ENCODE data around the gene PHLDA1. TPM values are rescaled to one million over a fixed set of nuclear protein-coding genes. Genes with fewer than 3 reads are reported as not detected.

PHLDA1 gene
- total RNA-seq, 1 experiment from 2014 or later = 11.3 TPM

DNA sequence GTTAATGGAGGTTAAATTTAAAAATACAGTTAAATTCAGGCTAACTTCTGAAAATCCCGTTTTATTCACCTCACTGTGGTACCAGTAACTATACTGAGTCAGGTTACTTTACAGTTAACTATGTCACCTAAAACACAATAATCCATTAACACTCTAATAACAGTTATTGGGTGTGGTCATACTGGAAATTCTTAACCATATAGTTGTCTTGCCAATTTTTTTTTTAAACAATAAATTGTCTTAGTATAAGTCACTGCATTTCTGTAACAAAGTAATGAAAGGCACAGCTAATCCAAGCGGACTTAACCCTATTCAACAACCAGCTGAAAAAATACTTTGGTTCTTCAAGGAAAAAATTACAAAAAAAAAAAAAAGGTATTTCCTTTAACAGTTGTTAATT lies 16.2 kb upstream of the PHLDA1 start:
- H3K4me1 ChIP-seq (ENCODE audit: low read length) = no peaks in the 10 kb centered on the region
- H3K27ac ChIP-seq (ENCODE audit: low read length) = no peak overlapping the region
- no peaks in the 10 kb centered on the region for H3K27me3 ChIP-seq (ENCODE audit: low read length)
- H3K9ac ChIP-seq (ENCODE audit: low read length) = no peak overlapping the region
- no peak for DNase-seq
- H3K79me2 ChIP-seq (ENCODE audit: low read length) = peaks cover 12% of the 10 kb centered on the region
- H3K4me2 ChIP-seq (ENCODE audit: low read depth, low read length, poor library complexity, severe bottlenecking) = no peak overlapping the region
- no peaks in the 10 kb centered on the region for H3K9me2 ChIP-seq (replicated peaks; ENCODE audit: insufficient read depth, low read length)
- peaks cover 73% of the 10 kb centered on the region for H3K36me3 ChIP-seq (ENCODE audit: insufficient read depth, low read length)
- H3K4me3 ChIP-seq (ENCODE audit: low read length) = no peak overlapping the region
- no peaks in the 10 kb centered on the region for H3K9me3 ChIP-seq (ENCODE audit: low read length)
- no peaks in the 10 kb centered on the region for H4K20me1 ChIP-seq (ENCODE audit: insufficient read depth, low read depth, low read length)
- H2AFZ ChIP-seq (ENCODE audit: low read length) = no peak overlapping the region

DNA sequence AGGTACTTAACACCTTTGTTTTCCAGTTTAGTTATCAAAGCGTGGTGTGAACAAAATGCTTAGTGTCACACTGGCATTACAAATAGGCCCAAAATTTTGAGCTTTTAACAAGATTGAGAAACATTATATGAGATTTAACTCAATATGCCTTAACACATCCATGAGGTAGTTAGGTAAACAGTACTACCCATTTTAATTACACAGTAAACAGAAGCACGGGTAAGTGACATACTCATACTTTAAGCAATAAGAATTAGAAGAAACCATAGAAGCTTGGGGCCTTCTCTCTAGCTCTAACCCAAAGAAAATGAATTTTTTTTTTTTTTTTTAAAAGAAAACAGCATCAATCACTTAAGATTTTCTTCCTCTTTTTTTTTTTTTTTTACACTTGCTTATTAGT lies 15.5 kb upstream of the PHLDA1 start:
- Histone ChIP-seq H3K4me2 (ENCODE audit: low read depth, low read length, poor library complexity, severe bottlenecking) (no peak overlapping the region), H3K9ac (ENCODE audit: low read length) (no peak overlapping the region), H3K9me3 (ENCODE audit: low read length) (no peaks in the 10 kb centered on the region), H3K27ac (ENCODE audit: low read length) (no peak overlapping the region), H3K9me2 (replicated peaks; ENCODE audit: insufficient read depth, low read length) (no peaks in the 10 kb centered on the region), H3K79me2 (ENCODE audit: low read length) (peaks cover 9% of the 10 kb centered on the region), H2AFZ (ENCODE audit: low read length) (no peak overlapping the region), H3K27me3 (ENCODE audit: low read length) (no peaks in the 10 kb centered on the region), H4K20me1 (ENCODE audit: insufficient read depth, low read depth, low read length) (no peaks in the 10 kb centered on the region), H3K36me3 (ENCODE audit: insufficient read depth, low read length) (peaks cover 69% of the 10 kb centered on the region), H3K4me3 (ENCODE audit: low read length) (no peak overlapping the region), H3K4me1 (ENCODE audit: low read length) (no peaks in the 10 kb centered on the region)
- no peak for DNase-seq

DNA sequence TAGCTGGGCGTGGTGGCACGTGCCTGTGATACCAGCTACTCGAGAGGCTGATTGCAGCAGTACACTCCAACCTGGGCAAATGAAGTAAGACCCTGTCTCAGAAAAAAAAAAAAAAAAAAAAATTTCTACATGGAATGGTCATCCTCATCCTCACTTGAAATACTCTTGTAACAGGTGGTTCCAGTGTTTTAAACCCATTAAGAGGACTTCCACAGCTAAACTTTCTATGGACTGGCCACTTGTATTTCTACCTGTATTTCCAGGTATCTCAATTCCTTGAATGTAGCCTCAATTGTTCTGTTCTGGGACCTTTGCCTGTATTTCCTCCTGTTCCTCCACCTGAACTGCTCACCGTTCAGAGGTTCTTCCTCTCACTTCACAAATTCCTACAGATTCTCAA lies 11.8 kb upstream of the PHLDA1 start:
- H3K9me3 ChIP-seq (ENCODE audit: low read length) = no peaks in the 10 kb centered on the region
- no peaks in the 10 kb centered on the region for H3K9me2 ChIP-seq (replicated peaks; ENCODE audit: insufficient read depth, low read length)
- no peaks in the 10 kb centered on the region for H4K20me1 ChIP-seq (ENCODE audit: insufficient read depth, low read depth, low read length)
- no peaks in the 10 kb centered on the region for H3K79me2 ChIP-seq (ENCODE audit: low read length)
- H3K9ac ChIP-seq (ENCODE audit: low read length) = no peak overlapping the region
- H3K4me3 ChIP-seq (ENCODE audit: low read length) = no peak overlapping the region
- no peak overlapping the region for H2AFZ ChIP-seq (ENCODE audit: low read length)
- no peak for DNase-seq
- no peak overlapping the region for H3K4me2 ChIP-seq (ENCODE audit: low read depth, low read length, poor library complexity, severe bottlenecking)
- H3K4me1 ChIP-seq (ENCODE audit: low read length) = peaks cover 4% of the 10 kb centered on the region
- H3K27ac ChIP-seq (ENCODE audit: low read length) = no peak overlapping the region
- H3K36me3 ChIP-seq (ENCODE audit: insufficient read depth, low read length) = peaks cover 42% of the 10 kb centered on the region
- H3K27me3 ChIP-seq (ENCODE audit: low read length) = no peaks in the 10 kb centered on the region

DNA sequence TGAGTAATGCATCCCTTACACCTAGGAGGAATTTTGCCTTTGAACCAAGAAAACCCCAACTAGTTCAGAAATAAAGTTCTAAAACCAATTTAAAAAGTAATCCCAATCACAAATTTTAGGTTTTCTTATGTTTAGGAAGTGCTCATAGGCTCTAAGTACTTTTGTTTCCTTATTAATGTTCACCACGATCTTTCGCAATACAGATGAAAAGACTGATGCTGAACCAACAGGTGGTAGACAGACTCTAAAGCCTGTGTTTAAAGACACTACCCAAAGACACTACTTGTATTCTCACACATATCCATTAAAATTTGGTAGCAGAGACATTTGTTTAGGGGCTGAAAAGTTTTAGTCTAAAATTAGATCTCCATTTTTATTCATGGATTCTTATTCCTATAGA lies 10.6 kb upstream of the PHLDA1 start:
- Histone ChIP-seq H3K9me2 (replicated peaks; ENCODE audit: insufficient read depth, low read length) (no peaks in the 10 kb centered on the region), H3K27ac (ENCODE audit: low read length) (no peak overlapping the region), H3K9me3 (ENCODE audit: low read length) (no peaks in the 10 kb centered on the region), H2AFZ (ENCODE audit: low read length) (no peak overlapping the region), H3K79me2 (ENCODE audit: low read length) (no peaks in the 10 kb centered on the region), H3K4me3 (ENCODE audit: low read length) (no peak overlapping the region), H3K4me1 (ENCODE audit: low read length) (peaks cover 16% of the 10 kb centered on the region), H3K36me3 (ENCODE audit: insufficient read depth, low read length) (peaks cover 33% of the 10 kb centered on the region), H3K4me2 (ENCODE audit: low read depth, low read length, poor library complexity, severe bottlenecking) (no peak overlapping the region), H4K20me1 (ENCODE audit: insufficient read depth, low read depth, low read length) (no peaks in the 10 kb centered on the region), H3K9ac (ENCODE audit: low read length) (no peak overlapping the region), H3K27me3 (ENCODE audit: low read length) (no peaks in the 10 kb centered on the region)
- DNase-seq = no peak

DNA sequence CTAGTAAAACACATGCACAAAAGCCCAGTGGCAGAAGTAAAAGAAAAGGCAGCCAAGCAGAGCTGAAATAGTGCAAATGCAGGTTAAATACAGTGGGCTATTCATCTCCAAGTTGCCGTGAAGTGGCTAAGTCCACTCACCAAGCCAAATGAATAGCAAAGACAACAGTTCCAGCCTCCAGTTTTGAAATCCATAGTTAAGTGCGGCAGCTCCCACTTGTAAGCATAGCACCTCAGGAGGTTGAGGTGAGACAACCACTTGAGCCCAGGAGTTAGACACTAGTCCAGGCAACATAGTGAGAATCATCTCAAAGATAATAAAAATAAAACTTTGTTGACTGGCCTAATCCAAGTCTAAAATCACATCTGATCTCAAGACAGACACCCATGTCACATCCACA lies 9.8 kb upstream of the PHLDA1 start:
- Histone ChIP-seq H3K9me3 (ENCODE audit: low read length) (no peaks in the 10 kb centered on the region), H3K4me1 (ENCODE audit: low read length) (peaks cover 16% of the 10 kb centered on the region), H3K36me3 (ENCODE audit: insufficient read depth, low read length) (peaks cover 30% of the 10 kb centered on the region), H3K27me3 (ENCODE audit: low read length) (no peaks in the 10 kb centered on the region), H3K27ac (ENCODE audit: low read length) (no peak overlapping the region), H4K20me1 (ENCODE audit: insufficient read depth, low read depth, low read length) (no peaks in the 10 kb centered on the region), H3K4me3 (ENCODE audit: low read length) (no peak overlapping the region), H3K4me2 (ENCODE audit: low read depth, low read length, poor library complexity, severe bottlenecking) (no peak overlapping the region), H3K79me2 (ENCODE audit: low read length) (no peaks in the 10 kb centered on the region), H3K9ac (ENCODE audit: low read length) (no peak overlapping the region), H2AFZ (ENCODE audit: low read length) (no peak overlapping the region), H3K9me2 (replicated peaks; ENCODE audit: insufficient read depth, low read length) (no peaks in the 10 kb centered on the region)
- DNase-seq = no peak

DNA sequence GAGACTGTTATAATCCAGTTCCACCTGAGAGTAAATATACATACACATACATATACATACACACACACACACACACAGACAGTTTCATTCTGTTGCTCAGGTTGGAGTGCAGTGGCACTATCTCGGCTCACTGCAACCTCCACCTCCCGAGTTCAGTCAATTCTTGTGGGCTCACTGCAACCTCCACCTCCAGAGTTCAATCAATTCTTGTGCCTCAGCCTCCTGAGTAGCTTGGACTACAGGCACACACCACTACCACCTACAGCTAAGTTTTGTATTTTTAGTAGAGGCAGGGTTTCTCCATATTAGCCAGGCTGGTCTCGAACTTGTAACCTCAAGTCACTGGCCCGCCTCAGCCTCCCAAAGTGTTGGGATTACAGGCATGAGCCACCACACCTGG lies 8.9 kb upstream of the PHLDA1 start:
- no peak for DNase-seq
- H2AFZ ChIP-seq (ENCODE audit: low read length) = no peak overlapping the region
- no peaks in the 10 kb centered on the region for H3K9me2 ChIP-seq (replicated peaks; ENCODE audit: insufficient read depth, low read length)
- no peak overlapping the region for H3K9ac ChIP-seq (ENCODE audit: low read length)
- H4K20me1 ChIP-seq (ENCODE audit: insufficient read depth, low read depth, low read length) = no peaks in the 10 kb centered on the region
- no peaks in the 10 kb centered on the region for H3K27me3 ChIP-seq (ENCODE audit: low read length)
- no peaks in the 10 kb centered on the region for H3K9me3 ChIP-seq (ENCODE audit: low read length)
- no peak overlapping the region for H3K4me2 ChIP-seq (ENCODE audit: low read depth, low read length, poor library complexity, severe bottlenecking)
- peaks cover 26% of the 10 kb centered on the region for H3K36me3 ChIP-seq (ENCODE audit: insufficient read depth, low read length)
- no peaks in the 10 kb centered on the region for H3K79me2 ChIP-seq (ENCODE audit: low read length)
- H3K4me3 ChIP-seq (ENCODE audit: low read length) = no peak overlapping the region
- H3K27ac ChIP-seq (ENCODE audit: low read length) = no peak overlapping the region
- peaks cover 21% of the 10 kb centered on the region for H3K4me1 ChIP-seq (ENCODE audit: low read length)

DNA sequence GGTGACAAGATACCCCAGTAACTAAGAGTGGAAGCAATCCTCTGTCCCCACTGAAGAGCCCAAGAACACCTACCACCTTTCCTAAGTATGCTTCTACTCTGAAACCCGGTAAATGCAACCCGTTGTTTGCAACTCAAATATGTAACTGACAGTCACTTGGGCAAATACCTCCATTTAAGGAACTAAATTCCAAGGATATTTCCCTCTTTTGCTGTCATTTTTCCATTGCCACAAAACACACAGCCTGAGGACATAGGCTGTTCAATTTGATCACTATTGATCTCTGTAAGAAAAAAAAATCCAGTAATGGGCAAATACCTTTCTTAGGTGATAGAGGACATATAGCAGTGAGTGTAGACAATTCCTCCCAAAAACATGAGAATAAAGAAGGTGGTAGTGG lies 6.6 kb upstream of the PHLDA1 start:
- no peaks in the 10 kb centered on the region for H3K79me2 ChIP-seq (ENCODE audit: low read length)
- no peaks in the 10 kb centered on the region for H3K9me3 ChIP-seq (ENCODE audit: low read length)
- peak overlapping the region; percentile 26 for H3K27ac ChIP-seq (ENCODE audit: low read length)
- H3K27me3 ChIP-seq (ENCODE audit: low read length) = no peaks in the 10 kb centered on the region
- H3K4me3 ChIP-seq (ENCODE audit: low read length) = no peak overlapping the region
- peaks cover 41% of the 10 kb centered on the region for H3K4me1 ChIP-seq (ENCODE audit: low read length)
- no peak overlapping the region for H2AFZ ChIP-seq (ENCODE audit: low read length)
- no peaks in the 10 kb centered on the region for H4K20me1 ChIP-seq (ENCODE audit: insufficient read depth, low read depth, low read length)
- DNase-seq = no peak
- H3K4me2 ChIP-seq (ENCODE audit: low read depth, low read length, poor library complexity, severe bottlenecking) = no peak overlapping the region
- no peaks in the 10 kb centered on the region for H3K9me2 ChIP-seq (replicated peaks; ENCODE audit: insufficient read depth, low read length)
- no peak overlapping the region for H3K9ac ChIP-seq (ENCODE audit: low read length)
- H3K36me3 ChIP-seq (ENCODE audit: insufficient read depth, low read length) = peaks cover 5% of the 10 kb centered on the region; the same call in 1 of the 2 replicates

DNA sequence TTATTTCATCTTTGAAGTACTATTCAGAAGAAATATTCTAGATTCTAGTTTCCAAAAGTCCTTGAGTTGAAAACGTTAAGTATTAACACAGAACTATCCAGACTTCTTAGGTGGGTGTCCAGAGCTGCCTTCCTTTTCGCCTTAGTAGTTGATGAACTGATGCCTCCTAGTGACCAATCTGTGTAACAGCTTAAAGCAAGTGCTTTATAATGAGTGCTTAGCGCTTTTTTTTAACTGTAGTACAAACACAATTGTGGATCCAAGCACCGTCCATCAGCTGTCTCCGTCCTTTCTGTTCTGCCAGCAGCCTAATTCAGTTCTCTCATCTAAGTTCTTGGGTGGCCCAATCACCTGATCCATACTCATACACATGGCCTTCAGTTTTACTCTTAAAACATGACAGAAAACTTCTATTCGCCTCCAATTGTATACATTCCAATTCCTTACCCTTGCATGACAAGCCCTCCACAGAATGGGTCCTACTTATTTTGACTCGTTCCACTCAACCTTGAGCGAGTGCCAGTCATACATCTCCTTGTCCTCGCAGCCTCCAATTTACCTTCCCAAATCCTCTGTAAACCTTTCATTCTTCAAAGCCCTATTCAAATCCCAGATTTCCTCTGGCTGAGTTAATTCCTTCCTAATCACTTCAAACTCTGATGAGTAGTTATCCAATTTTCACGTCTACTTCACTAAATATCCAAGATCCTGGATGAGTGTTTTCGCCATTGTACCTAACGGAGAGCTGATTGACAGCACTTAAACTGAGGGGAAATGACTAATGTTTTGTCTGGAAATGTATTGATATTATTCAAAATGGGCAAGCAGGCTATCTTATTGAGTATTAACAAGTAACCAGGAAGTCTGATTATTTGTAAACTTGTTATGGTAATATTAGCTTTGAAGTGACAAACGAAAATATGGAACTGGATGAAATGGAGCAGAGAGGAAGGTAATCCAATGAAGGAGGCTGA lies 5.8 kb upstream of the PHLDA1 start:
- Histone ChIP-seq H3K27me3 (ENCODE audit: low read length) (no peaks in the 10 kb centered on the region), H3K4me1 (ENCODE audit: low read length) (peaks cover 48% of the 10 kb centered on the region), H3K9me3 (ENCODE audit: low read length) (no peaks in the 10 kb centered on the region), H3K27ac (ENCODE audit: low read length) (peak overlapping the region; percentile 26), H4K20me1 (ENCODE audit: insufficient read depth, low read depth, low read length) (no peaks in the 10 kb centered on the region), H3K9ac (ENCODE audit: low read length) (no peak overlapping the region), H3K4me2 (ENCODE audit: low read depth, low read length, poor library complexity, severe bottlenecking) (no peak overlapping the region), H3K79me2 (ENCODE audit: low read length) (no peaks in the 10 kb centered on the region), H3K9me2 (replicated peaks; ENCODE audit: insufficient read depth, low read length) (no peaks in the 10 kb centered on the region), H3K36me3 (ENCODE audit: insufficient read depth, low read length) (peaks cover 5% of the 10 kb centered on the region; the same call in 1 of the 2 replicates), H3K4me3 (ENCODE audit: low read length) (no peak overlapping the region), H2AFZ (ENCODE audit: low read length) (no peak overlapping the region)
- peak; percentile 90 for DNase-seq

All from Karpas-422 (cell line).